Measurements from ENCODE around the gene FAU. TPM values are rescaled to one million over a fixed set of nuclear protein-coding genes. Genes with fewer than 3 reads are reported as not detected.

The FAU gene
- total and polyA plus RNA-seq, 10 of the 15 experiments (the other 5 are each of a cell fraction or from before 2014, with no cell fraction given) = 332 to 1,347 (median 990) TPM

DNA sequence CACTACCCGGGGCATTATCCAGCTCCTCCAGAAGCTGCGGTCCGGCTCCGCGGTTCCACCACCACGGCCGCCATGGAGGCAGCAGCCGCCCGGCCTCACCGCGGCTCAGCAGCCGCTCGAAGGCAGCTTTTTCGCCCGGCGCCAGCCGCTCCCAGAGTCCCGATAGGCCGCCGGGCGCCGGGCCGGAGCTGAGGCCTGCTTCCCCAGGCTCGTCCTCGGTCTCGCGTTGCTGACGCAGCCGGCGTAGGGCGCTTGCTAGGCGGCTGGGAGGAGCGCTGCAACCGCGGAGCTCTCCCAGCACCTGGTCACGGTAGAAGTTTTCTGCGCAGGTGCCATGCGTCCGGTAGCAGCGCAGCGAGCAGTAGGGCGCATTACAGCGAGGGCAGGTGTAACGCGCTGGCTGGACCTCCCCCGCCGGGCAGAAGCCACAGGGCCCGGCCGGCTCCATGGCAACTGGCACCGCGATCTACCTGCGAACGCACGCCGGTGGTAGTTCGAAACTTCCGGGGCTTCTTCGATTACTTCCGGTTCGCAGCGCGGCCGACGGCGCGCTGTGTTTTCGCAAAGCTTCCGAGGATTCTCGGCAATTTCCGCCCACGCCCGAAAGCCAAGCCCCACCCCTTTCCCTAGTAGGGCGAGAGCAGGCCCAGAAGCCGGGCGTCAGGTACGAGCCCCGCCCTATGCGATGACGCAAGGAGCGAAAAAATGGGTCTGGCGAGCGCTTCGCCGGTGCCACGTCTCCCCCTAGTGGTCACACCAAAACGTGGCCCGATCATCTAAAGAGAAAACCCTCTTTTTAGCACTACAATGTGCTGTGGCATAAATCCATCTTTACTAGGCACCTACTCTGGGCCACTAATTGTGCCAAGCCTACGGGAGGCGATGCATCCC lies 4.5 kb downstream of the FAU start, which contains the start of gene ZNHIT2 (continued):
- TF ChIP-seq, protein P1, sequence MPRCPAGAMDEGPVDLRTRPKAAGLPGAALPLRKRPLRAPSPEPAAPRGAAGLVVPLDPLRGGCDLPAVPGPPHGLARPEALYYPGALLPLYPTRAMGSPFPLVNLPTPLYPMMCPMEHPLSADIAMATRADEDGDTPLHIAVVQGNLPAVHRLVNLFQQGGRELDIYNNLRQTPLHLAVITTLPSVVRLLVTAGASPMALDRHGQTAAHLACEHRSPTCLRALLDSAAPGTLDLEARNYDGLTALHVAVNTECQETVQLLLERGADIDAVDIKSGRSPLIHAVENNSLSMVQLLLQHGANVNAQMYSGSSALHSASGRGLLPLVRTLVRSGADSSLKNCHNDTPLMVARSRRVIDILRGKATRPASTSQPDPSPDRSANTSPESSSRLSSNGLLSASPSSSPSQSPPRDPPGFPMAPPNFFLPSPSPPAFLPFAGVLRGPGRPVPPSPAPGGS (IDR thresholded peaks at IDR 0.05; ENCODE audit: borderline replicate concordance, insufficient read depth, low read depth, low read length, poor library complexity, severe bottlenecking) = peak; percentile 87
- peak; percentile 60 for TF ChIP-seq SIX5 (IDR thresholded peaks at IDR 0.05; ENCODE audit: low read depth, low read length, severe bottlenecking)
- no peak for TF ChIP-seq ZNF274 (IDR thresholded peaks at IDR 0.05; ENCODE audit: insufficient read depth, insufficient read length)
- no peak; the same call in 1 of the 2 replicates for TF ChIP-seq ZNF384 (IDR thresholded peaks at IDR 0.05; ENCODE audit: borderline replicate concordance, low read depth, low read length)
- peak; percentile 98 for TF ChIP-seq NR2C1 (IDR thresholded peaks at IDR 0.05)
- peak; percentile 71 for TF ChIP-seq HCFC1 (IDR thresholded peaks at IDR 0.05; ENCODE audit: low read length)
- no peak for TF ChIP-seq IKZF2 (IDR thresholded peaks at IDR 0.05)
- no peak; the same call in 1 of the 2 replicates for TF ChIP-seq USF2 (IDR thresholded peaks at IDR 0.05; ENCODE audit: borderline replicate concordance, low read depth, low read length)
- TF ChIP-seq ZBTB4 (CRISPR knock-in tag; IDR thresholded peaks at IDR 0.05) = no peak
- no peak for TF ChIP-seq PBX3 (IDR thresholded peaks at IDR 0.05; ENCODE audit: insufficient replicate concordance, low read depth, low read length)
- no peak for TF ChIP-seq NR2F1 (conservative IDR thresholded peaks at IDR 0.05)
- 0 out of 2 replicates have a peak, but pooled peaks have one; percentile 83 for TF ChIP-seq ZBED1 (IDR thresholded peaks at IDR 0.05; ENCODE audit: borderline replicate concordance)
- TF ChIP-seq, protein P2, sequence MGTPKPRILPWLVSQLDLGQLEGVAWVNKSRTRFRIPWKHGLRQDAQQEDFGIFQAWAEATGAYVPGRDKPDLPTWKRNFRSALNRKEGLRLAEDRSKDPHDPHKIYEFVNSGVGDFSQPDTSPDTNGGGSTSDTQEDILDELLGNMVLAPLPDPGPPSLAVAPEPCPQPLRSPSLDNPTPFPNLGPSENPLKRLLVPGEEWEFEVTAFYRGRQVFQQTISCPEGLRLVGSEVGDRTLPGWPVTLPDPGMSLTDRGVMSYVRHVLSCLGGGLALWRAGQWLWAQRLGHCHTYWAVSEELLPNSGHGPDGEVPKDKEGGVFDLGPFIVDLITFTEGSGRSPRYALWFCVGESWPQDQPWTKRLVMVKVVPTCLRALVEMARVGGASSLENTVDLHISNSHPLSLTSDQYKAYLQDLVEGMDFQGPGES (IDR thresholded peaks at IDR 0.05) = no peak
- no peak; the same call in 1 of the 2 replicates for TF ChIP-seq JUNB (IDR thresholded peaks at IDR 0.05)
- peak; percentile 88 for TF ChIP-seq POLR2AphosphoS5 (IDR thresholded peaks at IDR 0.05; ENCODE audit: low read length)
- peak; percentile 43 for TF ChIP-seq KLF5 (IDR thresholded peaks at IDR 0.05; ENCODE audit: partially characterized antibody)
- TF ChIP-seq SIN3A (IDR thresholded peaks at IDR 0.05; ENCODE audit: low read depth, low read length) = peak; percentile 96
- peak; percentile 81 for TF ChIP-seq POLR2AphosphoS2 (IDR thresholded peaks at IDR 0.05; ENCODE audit: low read depth, low read length)
- no peak for TF ChIP-seq RCOR1 (conservative IDR thresholded peaks at IDR 0.05; ENCODE audit: low read depth, low read length)
- TF ChIP-seq JUND (IDR thresholded peaks at IDR 0.05; ENCODE audit: low read depth, low read length) = no peak
- TF ChIP-seq SUZ12 (IDR thresholded peaks at IDR 0.05; ENCODE audit: unreplicated experiment) = no peak
- TF ChIP-seq PAX8 (IDR thresholded peaks at IDR 0.05) = no peak
- peak; percentile 86 for TF ChIP-seq MTA2 (IDR thresholded peaks at IDR 0.05; ENCODE audit: low read depth)

Measured in GM12878 (cell line).